Chondrocyte (in vitro differentiated cells): ENCODE measurements around the gene NOP9. TPM values are rescaled to one million over a fixed set of nuclear protein-coding genes. Genes with fewer than 3 reads are reported as not detected.

Experiments
- DNase-seq: peaks from one replicate; pipeline ENCODE4 v3.0.0; 2021; ENCODE audit warnings: mixed read lengths, low spot score
- H3K27ac Mint-ChIP-seq: one replicate; pipeline ENCODE4 v1.8.0; 2021; ENCODE audit warnings: mild to moderate bottlenecking, moderate library complexity, mixed read lengths; ENCODE audit not compliant: unreplicated experiment
- H3K27me3 Mint-ChIP-seq: 2 replicates; pipeline ENCODE4 v1.8.0; 2021; ENCODE audit warnings: low read depth, mixed read lengths
- H3K36me3 Mint-ChIP-seq: 2 replicates; pipeline ENCODE4 v1.8.0; 2021; ENCODE audit warnings: low read depth, mixed read lengths
- H3K4me1 Mint-ChIP-seq: 2 replicates; pipeline ENCODE4 v1.8.0; 2021; ENCODE audit warnings: low read depth, mild to moderate bottlenecking, mixed read lengths
- H3K4me3 Mint-ChIP-seq: one replicate; pipeline ENCODE4 v1.8.0; 2021; ENCODE audit warnings: mild to moderate bottlenecking, moderate library complexity, mixed read lengths; ENCODE audit not compliant: unreplicated experiment
- H3K9me3 Mint-ChIP-seq: 2 replicates; pipeline ENCODE4 v1.8.0; 2021; ENCODE audit warnings: low read depth, mixed read lengths
- CTCF ChIP-seq: fragments of 200-600 bp; sonication (generic); IDR thresholded peaks from 2 replicates; pipeline ENCODE4 v1.5.0; 2021; ENCODE audit warnings: antibody characterized with exemption, mild to moderate bottlenecking, moderate library complexity
- total RNA-seq: library from RNA; stranded (reverse); gene quantifications from 3 replicates; pipeline ENCODE4 v1.2.1, GENCODE V29; 2021

NOP9 gene
- total RNA-seq, 1 donor from 2014 or later: 19.4 TPM

- Mint-ChIP-seq H3K4me1 (no peaks in the 10 kb centered on the region), H3K4me3 (no peak overlapping the region), H3K9me3 (no peaks in the 10 kb centered on the region), H3K36me3 (peaks cover 1% of the 10 kb centered on the region), H3K27ac (no peak overlapping the region), H3K27me3 (peaks cover 26% of the 10 kb centered on the region)
- no peak for TF ChIP-seq CTCF
- DNase-seq: no peak
Measured at GRCh38 chr14:24343795-24344660, 44.4 kb downstream of the NOP9 start.

GRCh38 chr14:24347134-24347533 lies 47.5 kb downstream of the NOP9 start:
- Mint-ChIP-seq H3K27me3 (peaks cover 38% of the 10 kb centered on the region), H3K4me1 (no peaks in the 10 kb centered on the region), H3K4me3 (no peak overlapping the region), H3K9me3 (no peaks in the 10 kb centered on the region), H3K36me3 (peaks cover 1% of the 10 kb centered on the region), H3K27ac (no peak overlapping the region)
- TF ChIP-seq CTCF: no peak
- no peak for DNase-seq

- Mint-ChIP-seq H3K27me3 (peaks cover 44% of the 10 kb centered on the region), H3K4me1 (no peaks in the 10 kb centered on the region), H3K9me3 (no peaks in the 10 kb centered on the region), H3K27ac (no peak overlapping the region), H3K4me3 (no peak overlapping the region), H3K36me3 (peaks cover 1% of the 10 kb centered on the region)
- DNase-seq: no peak
- no peak for TF ChIP-seq CTCF
Measured at GRCh38 chr14:24348186-24348585, 48.5 kb downstream of the NOP9 start.

GRCh38 chr14:24349742-24350141 lies 50.1 kb downstream of the NOP9 start:
- peaks cover 1% of the 10 kb centered on the region for H3K36me3 Mint-ChIP-seq
- no peak for DNase-seq
- peaks cover 2% of the 10 kb centered on the region for H3K4me1 Mint-ChIP-seq
- H3K27me3 Mint-ChIP-seq: peaks cover 41% of the 10 kb centered on the region
- H3K4me3 Mint-ChIP-seq: no peak overlapping the region
- no peak for TF ChIP-seq CTCF
- H3K27ac Mint-ChIP-seq: no peak overlapping the region
- no peaks in the 10 kb centered on the region for H3K9me3 Mint-ChIP-seq

- no peak for DNase-seq
- H3K36me3 Mint-ChIP-seq: peaks cover under 1% of the 10 kb centered on the region
- H3K4me3 Mint-ChIP-seq: no peak overlapping the region
- no peaks in the 10 kb centered on the region for H3K9me3 Mint-ChIP-seq
- H3K27ac Mint-ChIP-seq: no peak overlapping the region
- H3K4me1 Mint-ChIP-seq: peaks cover 2% of the 10 kb centered on the region
- TF ChIP-seq CTCF: peak; percentile 37
- peaks cover 38% of the 10 kb centered on the region for H3K27me3 Mint-ChIP-seq
Measured at GRCh38 chr14:24351517-24351916, 51.9 kb downstream of the NOP9 start.
